NOMO-1 treated with DMSO at 0.1 percent for 48 hours (cell line): ENCODE data around the gene PSKH1.
"Not testable (repeated sequence)": the region's sequence is repeated elsewhere in the genome, so short reads cannot be mapped to it uniquely, and the experiment has no call there.

ENCODE experiments used
- DNase-seq: peaks from one replicate; lab custom pipeline; 2025; ENCODE audit not compliant: unreplicated experiment; lab: John Stamatoyannopoulos, UW

PSKH1 gene

DNA sequence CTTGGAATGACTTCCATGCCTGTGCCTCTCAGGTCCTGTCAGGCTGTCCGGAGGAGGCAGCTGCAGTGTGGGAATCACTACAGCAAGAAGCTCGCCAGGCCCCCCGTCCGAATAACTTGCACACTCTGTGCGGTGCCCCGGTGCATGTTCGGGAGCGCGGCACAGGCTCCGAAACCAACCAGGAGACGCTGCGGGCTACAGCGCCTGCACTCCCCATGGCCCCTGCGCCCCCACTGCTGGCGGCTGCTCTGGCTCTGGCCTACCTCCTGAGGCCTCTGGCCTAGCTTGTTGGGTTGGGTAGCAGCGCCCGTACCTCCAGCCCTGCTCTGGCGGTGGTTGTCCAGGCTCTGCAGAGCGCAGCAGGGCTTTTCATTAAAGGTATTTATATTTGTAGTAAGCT, 7.1 kb upstream of the PSKH1 start:
- DNase-seq, result no peak

DNA sequence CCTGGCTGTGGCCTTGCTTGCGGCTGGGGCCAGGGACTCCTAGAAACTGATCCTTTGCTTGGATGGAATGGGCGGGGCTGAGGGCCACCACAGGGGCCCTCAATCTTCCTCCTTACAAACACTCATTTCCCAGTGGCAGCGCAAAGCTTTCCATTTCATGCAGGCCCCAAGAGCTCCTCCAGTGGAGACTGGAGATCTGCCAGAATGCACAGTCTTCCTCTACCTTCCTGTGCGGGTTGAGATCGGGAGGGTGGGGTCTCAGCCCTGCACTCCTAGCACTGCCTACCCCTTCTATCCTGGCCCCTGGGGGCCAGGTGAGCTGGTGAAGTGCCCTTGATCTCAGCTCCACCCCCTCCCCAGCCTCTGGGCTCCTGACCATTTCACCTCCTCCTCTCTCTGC, 6.7 kb upstream of the PSKH1 start:
- DNase-seq, result no peak

DNA sequence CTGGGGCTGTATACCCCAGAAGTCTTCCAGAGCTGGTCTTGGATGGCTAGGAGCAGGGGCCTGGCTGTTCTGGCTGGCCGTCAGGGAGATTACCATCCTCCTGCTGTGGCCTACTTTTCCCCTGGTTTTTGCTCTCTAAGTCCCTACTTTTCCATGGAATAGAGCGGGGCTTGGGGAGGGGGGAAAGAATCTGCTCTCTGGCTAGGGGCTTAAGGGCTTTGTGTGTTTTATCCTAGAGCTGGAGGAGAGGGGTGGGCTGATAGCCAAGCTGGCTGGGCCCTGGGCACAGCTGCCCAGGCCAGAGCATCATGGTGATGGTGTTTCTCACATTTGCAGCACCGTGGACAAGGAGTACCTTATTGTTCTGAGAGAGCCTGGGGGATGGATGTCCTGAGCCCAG, 4.7 kb upstream of the PSKH1 start:
- DNase-seq, result no peak

DNA sequence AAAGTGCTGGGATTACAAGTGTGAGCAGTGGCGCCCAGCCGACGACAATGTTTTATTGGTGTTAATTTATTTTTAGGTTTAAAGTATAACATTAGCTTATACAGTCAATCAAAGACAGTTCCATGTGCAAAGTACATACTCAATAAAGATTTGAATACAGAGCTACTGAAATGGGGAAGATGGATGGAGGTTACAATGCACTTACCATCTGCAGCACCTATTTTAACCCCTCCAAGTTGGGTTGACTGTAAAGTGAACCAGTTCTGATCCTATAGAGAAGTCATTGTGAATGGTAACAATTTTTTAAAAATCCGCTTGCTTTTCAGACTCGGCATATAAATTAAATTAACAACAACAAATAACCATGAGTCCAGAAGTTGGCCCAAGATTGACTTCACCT, 679 bp upstream of the PSKH1 start:
- DNase-seq, result no peak

DNA sequence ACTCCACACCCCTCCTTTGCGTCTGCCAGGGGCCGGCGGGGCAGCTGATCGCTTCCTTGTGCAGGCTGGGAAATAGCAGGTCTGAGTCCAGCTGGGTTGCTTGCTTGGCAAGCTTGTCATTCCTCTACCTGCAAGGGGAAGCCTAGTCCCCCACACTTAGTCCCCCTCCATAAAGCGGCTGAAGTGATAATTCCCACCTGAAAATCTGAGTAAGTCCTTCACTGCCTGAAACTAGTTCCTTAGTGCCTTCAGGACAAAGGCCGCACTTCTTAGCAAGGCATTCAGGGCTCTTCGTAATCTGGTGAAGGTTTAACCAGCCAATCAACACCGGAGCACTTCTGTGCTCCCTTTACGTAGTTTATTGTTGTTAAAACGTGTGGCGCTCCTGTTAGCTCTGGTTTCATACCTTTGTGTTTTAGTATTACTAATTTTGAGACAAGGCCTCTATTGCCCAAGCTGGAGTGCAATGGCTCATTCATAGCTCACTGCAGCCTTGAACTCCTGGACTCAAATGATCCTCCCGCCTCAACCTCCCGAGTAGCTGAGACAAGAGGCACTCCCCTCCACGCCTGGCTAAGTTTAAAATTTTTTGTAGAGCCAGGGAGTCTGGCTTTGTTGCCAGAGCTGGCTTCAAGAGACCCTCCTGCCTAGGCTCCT, 817 bp downstream of the PSKH1 start:
- DNase-seq, result no peak

DNA sequence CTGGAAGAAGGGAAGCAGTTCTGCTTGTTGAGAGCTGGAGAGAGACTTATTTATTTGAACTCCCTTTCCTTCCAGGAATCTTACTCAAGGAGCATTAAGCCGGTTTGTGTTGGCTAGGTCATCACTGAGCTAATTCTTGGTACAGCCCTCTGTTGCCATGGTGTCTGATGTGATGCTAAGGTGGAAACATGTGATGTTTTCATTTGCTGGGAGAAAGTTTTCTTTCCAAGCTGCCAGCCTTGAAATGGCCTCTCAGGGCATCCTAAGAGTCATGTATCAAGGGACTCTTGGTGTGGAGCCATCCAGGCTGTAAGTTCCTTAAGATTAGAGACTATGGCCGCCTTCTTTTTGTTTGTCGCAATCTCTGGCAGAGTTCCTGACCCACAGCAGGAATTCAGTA, 4.2 kb downstream of the PSKH1 start:
- no peak for DNase-seq

DNA sequence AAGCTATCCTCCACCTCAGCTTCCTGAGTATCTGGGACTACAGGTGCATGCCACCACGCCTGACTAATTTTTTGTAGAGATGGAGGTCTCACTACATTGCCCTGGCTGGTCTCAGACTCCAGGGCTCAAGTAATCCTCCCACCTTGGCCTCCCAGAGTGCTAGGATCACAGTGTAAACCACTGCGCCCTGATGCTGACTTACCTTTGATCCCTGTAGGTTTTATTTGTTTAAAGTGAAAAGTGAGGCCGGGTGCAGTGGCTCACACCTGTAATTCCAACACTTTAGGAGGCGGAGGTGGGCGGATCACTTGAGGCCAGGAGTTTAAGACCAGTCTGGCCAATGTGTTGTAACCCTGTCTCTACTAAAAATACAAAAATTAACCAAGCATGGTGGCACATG, 8.7 kb downstream of the PSKH1 start:
- no peak for DNase-seq

DNA sequence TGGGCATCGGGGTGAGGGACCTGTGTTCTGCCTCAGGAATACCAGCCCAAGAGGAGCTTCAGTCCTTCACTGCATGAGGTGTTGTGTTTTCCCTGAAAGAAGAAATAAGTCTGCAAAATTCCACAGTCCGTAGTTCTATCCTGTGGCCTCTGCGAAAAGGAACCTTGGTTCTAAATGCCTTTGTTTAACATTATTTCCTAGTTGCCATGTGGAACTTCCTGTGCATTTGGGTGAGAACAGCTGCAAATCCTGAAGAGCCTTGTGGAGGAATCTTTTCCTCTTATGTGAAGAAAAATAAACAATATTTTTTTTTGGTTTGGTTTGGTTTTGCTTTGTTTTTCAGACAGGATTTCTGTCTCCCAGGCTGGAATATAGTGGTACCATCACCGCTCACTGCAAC, 9.8 kb downstream of the PSKH1 start:
- no peak for DNase-seq

DNA sequence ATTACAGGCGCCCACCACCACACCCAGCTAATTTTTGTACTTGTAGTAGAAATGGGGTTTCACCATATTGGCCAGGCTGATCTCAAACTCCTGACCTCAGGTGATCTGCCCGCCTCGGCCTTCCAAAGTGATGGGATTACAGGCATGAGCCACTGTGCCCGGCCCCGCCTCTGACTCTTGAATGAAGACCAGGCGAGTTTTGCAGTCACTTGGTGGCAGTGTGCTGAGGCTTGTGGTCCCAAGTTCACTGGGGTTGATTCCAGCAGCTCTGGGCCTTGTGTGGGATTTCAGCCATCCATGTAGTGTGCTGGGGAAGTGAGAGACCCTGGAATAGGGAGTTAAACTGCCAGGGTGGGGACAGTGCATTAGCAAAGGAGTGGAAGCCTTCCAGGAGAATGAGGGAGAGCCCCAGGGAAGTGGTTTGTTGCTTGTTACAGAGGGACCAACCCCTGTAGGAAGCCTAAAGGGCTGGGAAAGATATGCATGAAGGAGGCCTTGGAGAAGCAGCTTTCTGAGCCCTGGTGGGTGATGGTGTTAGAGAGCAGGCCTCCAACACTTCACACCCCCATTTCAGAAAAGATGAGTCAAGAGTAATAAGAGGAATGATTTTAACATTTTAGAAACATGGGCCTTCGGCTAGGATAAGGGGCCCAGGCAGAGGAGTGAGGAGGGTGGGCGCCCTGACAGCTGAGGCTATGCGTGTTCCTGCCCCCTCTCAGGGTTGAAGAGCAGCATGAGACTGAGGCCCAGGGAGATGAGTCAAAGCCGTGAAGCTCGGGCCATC, 14.5 kb downstream of the PSKH1 start:
- no peak for DNase-seq

DNA sequence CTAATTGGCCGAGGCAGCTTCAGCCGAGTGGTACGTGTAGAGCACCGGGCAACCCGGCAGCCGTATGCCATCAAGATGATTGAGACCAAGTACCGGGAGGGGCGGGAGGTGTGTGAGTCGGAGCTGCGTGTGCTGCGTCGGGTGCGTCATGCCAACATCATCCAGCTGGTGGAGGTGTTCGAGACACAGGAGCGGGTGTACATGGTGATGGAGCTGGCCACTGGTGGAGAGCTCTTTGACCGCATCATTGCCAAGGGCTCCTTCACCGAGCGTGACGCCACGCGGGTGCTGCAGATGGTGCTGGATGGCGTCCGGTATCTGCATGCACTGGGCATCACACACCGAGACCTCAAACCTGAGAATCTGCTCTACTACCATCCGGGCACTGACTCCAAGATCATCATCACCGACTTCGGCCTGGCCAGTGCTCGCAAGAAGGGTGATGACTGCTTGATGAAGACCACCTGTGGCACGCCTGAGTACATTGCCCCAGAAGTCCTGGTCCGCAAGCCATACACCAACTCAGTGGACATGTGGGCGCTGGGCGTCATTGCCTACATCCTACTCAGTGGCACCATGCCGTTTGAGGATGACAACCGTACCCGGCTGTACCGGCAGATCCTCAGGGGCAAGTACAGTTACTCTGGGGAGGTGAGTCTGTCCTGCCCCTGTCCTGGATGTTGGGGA, 16.1 kb downstream of the PSKH1 start:
- DNase-seq, result no peak

DNA sequence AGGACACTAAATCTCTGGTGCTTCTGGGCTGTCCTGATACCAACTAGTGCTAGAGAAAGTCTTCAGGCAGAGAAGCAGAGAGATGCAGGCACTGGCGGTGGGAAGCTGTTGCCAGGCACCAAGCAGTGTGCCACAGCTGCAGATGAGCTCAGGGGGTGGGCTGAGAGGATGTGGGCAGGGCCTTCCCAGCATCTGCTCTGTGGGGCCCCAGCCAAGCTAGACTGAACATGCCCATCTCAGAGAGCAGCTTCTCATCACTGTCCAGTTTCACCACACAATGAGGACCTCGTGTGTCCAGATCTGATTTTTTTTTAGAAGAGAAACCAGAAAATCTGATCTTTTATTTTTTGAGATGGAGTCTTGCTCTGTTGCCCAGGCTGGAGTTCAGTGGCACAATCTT, 17.1 kb downstream of the PSKH1 start:
- DNase-seq, result no peak

DNA sequence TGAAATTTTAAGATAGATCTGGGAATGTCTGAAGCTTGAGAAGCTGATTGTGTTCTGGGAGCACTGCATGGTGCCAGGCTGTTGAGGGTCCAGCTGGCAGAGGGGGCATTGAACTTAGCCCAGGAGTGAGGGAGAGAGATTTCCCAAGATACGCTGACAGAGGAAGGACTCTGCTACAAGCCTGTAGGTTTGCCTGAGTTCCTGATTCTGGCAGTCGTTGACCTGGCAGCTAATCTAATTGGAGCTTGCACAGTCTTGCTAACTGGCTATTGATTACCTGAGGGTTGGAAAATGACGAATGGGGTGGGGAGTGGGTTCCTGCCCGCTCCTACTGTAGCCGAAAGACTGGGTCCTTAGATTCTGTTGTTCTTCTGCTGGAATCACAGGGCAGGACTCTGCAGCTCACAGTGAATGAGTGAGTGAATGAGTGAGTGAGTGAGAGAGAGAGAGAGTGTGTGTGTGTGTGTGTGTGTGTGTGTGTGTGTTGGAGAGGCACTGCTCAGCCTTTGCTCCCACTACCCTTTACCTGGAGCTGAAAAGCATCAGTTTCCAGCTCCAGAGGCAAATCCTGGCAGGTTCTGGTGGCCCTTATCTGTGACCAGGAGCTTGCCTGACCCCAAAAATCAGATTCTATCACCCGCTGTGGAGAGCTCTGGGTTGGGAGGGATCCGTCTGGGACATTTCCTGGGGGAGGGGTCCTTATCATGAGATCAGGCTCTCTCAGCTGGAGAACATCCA, 21.9 kb downstream of the PSKH1 start:
- no peak for DNase-seq

DNA sequence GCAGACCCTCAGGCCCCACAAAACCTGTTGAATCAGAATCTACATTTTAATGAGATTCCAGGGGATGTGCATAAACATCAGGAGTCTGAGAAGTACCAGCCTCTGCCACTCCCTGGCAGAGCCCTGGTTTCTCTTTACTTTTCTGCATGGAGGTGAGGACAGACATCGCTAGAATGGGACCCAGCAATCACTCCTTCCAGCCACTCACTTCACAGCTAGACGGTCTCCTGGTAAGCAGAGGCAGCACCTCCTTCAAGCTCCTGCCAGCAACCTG, 22.4 kb downstream of the PSKH1 start:
- DNase-seq, result not testable (repeated sequence)

DNA sequence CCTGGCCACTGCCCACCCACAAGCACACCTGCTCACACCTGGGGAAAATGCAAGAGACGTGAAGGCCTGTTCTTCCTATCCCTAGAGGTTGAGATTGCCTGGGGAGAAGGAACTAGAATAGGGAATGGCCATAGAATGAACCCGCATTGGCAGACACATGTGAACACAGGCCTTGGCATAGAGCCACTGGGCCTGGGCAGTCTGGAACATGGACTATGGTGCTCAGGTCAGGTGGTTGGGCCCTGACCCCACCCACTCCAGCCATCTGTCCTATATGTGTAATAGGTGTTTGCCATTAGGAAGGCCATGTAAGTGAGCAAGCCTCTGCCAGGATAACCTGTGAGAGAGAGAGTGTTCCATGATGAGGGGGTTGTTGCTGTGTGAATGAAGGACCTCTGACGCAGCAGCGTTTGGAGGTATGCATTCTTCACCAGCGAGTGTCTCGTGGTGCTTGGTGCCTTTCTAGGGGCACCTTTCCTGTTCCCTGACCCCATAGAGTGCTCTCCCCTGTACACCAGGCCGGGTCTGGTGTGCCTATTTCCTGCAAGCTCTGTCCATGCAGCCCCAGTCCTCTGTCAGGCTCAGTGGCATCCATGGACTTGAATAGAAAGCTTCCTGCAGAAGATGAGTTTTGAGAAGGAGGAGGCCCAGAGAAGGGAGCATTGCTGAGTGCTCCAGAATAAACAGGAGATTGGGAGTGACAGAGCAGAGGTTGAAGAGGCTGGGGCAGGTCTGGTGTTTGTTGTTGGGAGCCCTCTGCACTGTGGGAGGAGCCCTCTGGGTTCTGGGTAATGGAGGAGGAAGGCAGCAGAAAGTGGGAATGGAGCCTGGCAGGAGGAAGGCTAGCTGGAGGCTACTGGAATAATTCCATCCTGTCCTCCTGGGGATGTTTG, 23.0 kb downstream of the PSKH1 start:
- DNase-seq, result no peak

DNA sequence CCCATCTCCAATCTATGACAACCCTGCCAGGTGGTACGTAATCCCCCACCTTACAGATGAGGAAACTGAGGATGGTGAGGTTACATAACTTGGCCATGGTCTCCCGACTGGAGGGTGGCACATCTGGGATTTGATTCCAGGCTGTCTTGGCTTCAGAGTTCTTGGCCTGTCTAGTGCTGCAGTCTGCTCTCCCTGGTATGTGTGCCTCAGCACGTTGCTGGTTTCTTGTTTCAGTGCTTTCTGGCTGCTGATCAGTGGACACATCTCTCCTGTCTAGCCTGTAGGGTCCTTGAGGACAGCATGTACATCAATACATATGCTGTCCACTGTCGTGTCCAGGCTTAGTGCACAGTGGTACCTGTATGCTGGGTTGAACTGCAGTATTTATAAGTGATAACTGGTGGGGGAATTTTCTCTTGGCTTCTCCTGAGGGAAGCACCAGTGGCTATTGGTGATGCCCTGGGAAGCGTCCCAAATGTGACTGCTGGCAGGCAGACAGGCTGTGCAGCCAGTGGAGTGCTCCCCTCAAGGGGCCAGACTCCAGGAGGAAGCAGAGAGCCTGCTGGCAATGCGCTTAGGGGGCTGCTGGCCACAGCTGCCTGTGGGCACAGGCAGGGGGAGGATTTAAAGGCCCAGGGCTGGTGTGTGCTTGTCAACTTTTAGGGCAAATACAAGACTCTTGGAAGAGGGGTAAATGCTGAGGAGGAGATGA, 24.2 kb downstream of the PSKH1 start:
- DNase-seq, result no peak

DNA sequence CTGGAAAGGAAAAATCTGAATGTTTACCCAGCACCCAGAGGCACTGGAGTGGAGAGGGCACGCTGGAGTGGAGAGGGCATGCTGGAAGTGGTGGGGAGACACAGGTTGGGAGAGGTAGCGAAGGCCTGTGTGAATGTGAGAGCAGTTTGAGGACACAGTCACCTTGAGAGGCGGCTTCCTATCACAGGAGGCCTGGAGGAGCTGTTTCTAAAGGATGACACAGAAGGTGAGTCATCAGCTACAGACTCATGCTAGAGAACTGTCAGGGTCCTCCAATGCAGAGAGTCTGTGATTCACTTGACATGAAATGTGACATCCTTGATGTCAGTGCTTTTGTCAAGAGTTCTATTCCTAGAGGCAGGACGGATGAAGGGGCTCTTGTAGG, 24.8 kb downstream of the PSKH1 start:
- no peak for DNase-seq

DNA sequence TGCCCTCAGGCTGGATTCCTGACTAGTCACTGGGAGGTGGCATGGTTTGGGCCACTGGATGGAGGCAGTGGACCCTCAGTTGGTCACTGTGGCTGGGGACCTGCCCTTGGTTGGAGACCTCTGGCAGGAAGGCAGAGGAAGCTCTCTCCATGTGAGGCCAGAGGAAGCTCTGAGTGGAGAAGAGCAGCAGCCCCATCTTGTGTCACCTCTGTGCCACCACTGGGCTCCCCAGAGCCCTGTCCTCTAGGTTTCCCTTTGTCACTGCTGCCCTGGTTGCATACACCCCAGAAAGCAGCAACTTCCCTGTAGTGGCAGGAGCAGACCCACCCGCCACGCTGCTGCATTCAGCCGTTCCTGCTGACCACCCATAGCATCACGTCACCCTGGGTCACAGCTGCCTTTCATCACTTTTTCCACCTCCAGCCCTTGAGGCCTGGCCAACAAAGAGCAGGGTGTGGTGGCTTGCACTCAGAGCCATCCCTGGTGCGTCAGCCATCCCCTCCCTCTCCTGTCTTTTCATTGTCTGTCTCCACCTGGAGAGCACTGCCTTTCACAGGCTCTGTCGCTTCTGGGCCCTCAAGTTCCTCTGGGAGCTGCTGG, 26.7 kb downstream of the PSKH1 start:
- no peak for DNase-seq

DNA sequence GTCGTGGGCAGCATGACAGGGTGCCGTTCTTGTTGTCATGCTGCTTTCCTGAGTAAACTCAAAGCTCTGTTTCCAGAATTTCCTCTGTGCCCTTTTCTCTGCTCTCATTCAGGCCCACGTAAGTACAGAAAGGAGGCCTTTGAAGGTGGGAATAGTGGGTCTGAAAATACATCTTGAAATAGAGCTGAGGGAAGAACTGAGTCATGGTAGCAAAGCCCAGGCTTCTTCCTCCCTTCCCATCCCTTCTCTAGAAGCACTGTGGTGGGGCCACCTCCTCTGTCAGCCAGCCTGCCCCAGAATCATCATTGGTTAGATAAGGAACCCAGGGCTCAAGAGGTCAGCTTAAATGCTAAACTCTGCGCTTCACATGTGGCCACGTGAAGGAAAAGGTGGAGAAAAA, 29.2 kb downstream of the PSKH1 start:
- DNase-seq, result no peak

DNA sequence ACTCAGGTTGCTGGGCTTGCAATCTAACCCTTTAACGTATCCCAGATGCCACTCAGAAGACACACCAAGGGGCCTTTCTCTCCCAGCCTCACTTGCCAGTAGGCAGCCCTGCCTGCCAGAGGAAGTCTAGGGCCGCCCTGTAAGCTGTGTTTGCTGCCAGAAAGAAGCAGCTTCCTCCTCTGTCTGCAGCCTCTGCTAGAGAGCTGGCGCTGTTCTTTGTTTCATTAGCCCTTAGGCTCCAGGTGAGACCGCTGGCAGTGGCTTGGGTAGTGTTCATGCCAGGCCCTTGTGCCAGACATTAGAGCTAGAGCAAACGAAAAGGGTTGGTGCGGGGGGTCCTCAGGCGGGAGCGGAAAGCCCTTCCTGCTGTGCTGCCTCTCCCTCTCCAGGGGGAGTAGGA, 29.7 kb downstream of the PSKH1 start:
- DNase-seq, result no peak
